ENCODE measurements around the gene AEBP1. TPM values are rescaled to one million over a fixed set of nuclear protein-coding genes. Genes with fewer than 3 reads are reported as not detected.

Gene AEBP1
- total RNA-seq, 1 donor from 2014 or later = 21.7 TPM

DNA sequence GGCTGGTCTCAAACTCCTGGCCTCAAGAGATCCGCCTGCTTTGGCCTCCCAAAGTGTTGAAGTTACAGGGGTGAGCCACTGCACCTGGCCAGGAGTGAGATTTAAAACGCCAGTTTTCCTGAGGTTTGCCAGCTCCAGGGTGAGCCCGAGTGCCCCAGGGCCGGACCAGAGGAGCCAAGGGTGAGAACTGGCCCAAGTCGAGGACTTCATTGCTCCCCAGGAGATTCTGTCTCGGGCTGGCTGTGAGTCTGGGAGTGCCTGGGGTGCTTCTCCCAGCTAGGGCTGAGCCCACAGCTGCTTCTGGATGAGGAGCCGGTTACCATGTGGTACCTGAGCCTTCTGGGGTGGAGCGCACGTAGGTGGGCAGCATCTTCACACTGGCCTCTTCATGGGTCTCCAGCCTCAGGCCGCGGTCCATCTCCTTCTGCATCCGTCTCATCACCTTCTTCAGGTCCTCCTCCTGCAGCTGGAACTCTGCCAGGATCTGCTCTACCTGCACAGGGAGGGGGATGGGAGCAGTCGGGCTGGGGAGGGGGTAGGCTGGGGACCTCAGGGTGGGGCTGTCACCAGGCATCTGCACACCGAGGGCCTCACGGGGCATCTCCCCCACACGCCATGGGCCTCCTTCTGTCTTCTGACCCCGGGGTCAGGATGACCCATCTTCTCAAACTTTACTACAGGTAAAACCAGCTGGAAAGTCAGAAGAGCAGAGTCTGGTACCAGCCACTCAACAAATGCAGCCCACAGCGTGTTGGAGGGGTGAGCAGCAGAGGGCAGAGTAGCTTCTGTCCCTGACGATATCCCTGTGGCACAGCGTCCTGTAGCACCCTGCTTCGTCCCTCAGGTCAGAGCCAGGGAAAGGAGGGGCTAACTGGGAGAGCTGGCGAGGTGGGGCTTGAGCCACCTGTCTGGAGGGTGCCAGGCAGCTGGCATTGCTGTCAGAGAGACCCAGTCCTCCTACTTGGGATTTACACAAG, 49.1 kb downstream of the AEBP1 start:
- TF ChIP-seq, protein P1, sequence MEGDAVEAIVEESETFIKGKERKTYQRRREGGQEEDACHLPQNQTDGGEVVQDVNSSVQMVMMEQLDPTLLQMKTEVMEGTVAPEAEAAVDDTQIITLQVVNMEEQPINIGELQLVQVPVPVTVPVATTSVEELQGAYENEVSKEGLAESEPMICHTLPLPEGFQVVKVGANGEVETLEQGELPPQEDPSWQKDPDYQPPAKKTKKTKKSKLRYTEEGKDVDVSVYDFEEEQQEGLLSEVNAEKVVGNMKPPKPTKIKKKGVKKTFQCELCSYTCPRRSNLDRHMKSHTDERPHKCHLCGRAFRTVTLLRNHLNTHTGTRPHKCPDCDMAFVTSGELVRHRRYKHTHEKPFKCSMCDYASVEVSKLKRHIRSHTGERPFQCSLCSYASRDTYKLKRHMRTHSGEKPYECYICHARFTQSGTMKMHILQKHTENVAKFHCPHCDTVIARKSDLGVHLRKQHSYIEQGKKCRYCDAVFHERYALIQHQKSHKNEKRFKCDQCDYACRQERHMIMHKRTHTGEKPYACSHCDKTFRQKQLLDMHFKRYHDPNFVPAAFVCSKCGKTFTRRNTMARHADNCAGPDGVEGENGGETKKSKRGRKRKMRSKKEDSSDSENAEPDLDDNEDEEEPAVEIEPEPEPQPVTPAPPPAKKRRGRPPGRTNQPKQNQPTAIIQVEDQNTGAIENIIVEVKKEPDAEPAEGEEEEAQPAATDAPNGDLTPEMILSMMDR (IDR thresholded peaks at IDR 0.05) = no peak
- CTCF ChIA-PET = no interaction called here
- intact Hi-C loops (cut with micrococcal nuclease) = no loop called here
- DNase-seq (peak; percentile 9), ATAC-seq (ENCODE audit: low read depth) (no peak)
- Mint-ChIP-seq H3K4me1 (peaks cover 8% of the 10 kb centered on the region), H3K27me3 (no peaks in the 10 kb centered on the region), H3K27ac (no peak overlapping the region), H3K36me3 (ENCODE audit: low read depth) (no peaks in the 10 kb centered on the region), H3K9me3 (no peaks in the 10 kb centered on the region), H3K4me3 (no peak overlapping the region)
- POLR2A ChIA-PET = no interaction called here

DNA sequence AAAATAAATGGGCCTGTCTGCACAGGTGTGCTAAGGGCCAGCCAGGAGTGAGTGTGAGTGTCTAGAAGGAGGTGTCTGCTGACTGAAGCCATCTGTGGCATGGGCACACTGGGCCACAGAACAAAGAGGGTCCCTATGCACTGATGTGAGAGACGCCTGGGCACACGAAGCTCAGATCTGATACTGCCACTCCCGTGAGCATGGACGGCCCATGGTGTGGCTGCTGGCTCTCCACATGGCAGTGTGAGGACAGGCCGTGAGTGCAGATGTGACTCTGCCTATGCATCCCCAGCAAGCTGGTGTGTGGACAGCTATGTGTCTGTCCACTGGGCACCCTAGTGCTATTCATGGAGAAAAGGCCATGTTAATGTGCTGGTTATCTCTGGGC, 49.8 kb downstream of the AEBP1 start:
- ChIA-PET CTCF (no interaction called here), POLR2A (no interaction called here)
- Mint-ChIP-seq H3K4me3 (no peak overlapping the region), H3K9me3 (no peaks in the 10 kb centered on the region), H3K36me3 (ENCODE audit: low read depth) (no peaks in the 10 kb centered on the region), H3K4me1 (peaks cover 8% of the 10 kb centered on the region), H3K27ac (no peak overlapping the region), H3K27me3 (no peaks in the 10 kb centered on the region)
- TF ChIP-seq, protein P1 (IDR thresholded peaks at IDR 0.05) = no peak
- intact Hi-C loops (cut with micrococcal nuclease) = no loop called here
- no peak for ATAC-seq (ENCODE audit: low read depth)
- peak; percentile 2 for DNase-seq

DNA sequence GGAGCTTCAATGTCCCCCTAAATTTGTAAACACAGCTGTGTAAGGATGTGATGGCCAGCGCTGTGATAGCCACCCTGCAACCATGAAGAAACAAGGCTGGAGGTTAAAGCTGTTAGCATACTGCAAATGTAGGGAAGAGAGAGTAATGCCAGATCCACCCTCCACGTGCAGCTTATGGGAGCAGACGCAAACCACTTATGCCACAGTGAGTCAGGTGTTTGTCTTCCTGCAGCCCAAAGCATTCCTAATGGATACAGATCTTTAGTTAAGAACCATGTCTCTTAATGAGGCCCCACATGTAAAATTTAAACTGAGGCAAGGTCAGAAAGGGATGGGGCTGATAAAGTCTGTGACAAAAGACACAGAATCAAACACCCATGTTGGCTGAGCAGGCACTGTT, 50.6 kb downstream of the AEBP1 start:
- no peak for DNase-seq
- no peak for ATAC-seq (ENCODE audit: low read depth)
- intact Hi-C loops (cut with micrococcal nuclease) = no loop called here
- ChIA-PET CTCF (no interaction called here), POLR2A (no interaction called here)
- no peaks in the 10 kb centered on the region for H3K9me3 Mint-ChIP-seq
- TF ChIP-seq, protein P1 (IDR thresholded peaks at IDR 0.05) = no peak
- H3K27me3 Mint-ChIP-seq = no peaks in the 10 kb centered on the region
- H3K4me3 Mint-ChIP-seq = no peak overlapping the region
- H3K36me3 Mint-ChIP-seq (ENCODE audit: low read depth) = no peaks in the 10 kb centered on the region
- H3K4me1 Mint-ChIP-seq = peaks cover 8% of the 10 kb centered on the region
- H3K27ac Mint-ChIP-seq = no peak overlapping the region

DNA sequence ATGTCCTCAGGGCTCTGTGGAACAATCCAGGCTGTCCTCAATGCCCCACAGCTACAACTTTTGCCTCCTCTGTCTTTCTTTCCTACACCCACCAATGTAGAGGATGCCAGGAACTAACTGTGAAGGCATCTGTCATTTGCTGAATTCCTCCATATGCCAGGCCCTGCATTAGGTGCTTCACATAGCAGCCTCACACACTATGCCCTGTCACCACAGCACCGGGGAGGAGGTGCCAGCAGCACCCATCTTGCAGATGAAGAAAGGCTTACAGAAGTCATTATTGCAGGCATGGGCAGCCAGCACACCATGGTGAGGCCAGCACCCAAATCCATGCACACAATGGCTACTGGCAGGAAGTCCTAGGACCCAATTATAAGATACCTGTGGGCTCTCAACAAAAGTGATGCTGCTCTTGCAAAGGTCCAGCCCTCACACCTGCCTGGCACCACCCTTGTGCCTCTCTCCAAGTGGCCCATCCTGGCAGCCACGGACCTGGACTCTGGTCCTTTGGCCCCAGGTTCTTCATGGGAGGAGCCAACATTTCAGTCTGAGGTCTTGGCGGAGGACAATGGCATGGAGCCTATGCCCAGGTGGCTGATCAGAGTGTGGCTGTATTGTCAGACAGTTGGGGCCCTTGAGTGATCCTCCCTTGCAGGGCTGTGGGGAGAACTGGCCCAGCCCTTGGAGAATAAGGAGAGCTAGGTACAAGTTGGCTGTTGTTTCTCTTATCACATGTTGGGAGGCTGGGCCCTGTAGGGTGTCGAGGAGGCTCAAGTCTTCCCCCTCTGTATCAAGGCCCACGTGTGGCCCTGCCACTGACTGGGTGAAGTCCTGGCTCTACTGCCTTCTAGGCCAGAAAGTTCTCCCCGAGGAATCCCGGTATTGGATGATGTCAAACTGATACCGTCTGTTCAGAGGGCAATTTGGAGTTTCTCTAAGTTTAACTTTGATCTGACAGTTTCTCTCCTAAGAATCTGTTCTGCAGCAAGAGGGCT, 51.3 kb downstream of the AEBP1 start:
- intact Hi-C loops (cut with micrococcal nuclease) = no loop called here
- ChIA-PET POLR2A (no interaction called here), CTCF (no interaction called here)
- no peaks in the 10 kb centered on the region for H3K36me3 Mint-ChIP-seq (ENCODE audit: low read depth)
- H3K27ac Mint-ChIP-seq = no peak overlapping the region
- H3K4me1 Mint-ChIP-seq = peaks cover 4% of the 10 kb centered on the region
- no peaks in the 10 kb centered on the region for H3K27me3 Mint-ChIP-seq
- no peak overlapping the region for H3K4me3 Mint-ChIP-seq
- DNase-seq (peak; percentile 10), ATAC-seq (ENCODE audit: low read depth) (no peak)
- no peaks in the 10 kb centered on the region for H3K9me3 Mint-ChIP-seq
- TF ChIP-seq, protein P1 (IDR thresholded peaks at IDR 0.05) = no peak

All from activated B cell treated with CpG ODN at 0.5 μM for 24 hours (primary cell).